Measurements from ENCODE around the gene ADAMTS6. TPM values are rescaled to one million over a fixed set of nuclear protein-coding genes. Genes with fewer than 3 reads are reported as not detected.

The ADAMTS6 gene
- total and polyA plus RNA-seq, 3 experiments from 2014 or later, result 0.23 to 1.2 (median 0.93) TPM

DNA sequence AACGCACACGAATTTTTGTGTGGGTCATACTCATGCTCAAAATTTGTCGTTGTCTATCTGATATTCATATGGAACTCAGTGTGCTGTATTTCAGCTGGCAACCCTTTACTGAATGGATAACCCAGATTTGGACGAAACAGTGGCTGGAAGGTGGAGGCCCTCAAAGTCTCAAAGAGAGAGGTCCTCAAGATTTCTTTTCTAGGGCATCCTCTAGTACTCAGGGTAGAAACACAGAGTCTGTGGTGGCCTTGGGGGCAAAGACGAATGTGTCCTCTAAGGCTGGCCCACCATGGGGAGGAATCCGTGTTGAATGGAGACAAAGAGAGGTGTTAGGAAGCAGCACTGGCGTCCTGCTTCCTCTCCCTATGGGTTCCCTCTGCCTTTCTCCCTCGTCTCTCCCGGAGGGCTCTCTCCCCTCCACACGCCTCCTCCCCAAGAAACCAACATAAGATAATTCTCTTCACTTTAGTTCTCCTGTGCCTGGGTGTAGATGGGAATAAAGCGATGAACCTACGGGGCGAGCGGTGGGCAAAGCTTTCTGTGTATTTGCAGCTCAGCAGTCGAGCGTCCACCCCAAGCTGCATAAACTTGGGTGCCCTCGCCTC, 379.2 kb downstream of the ADAMTS6 start:
- no peaks in the 10 kb centered on the region for H3K36me3 ChIP-seq (ENCODE audit: insufficient read depth, low read length)
- Mint-ChIP-seq H3K27me3 (no peaks in the 10 kb centered on the region), H3K36me3 (peaks cover 0 to 2% (median 1%) of the 10 kb centered on the region in 3 donors), H3K4me3 (peak overlapping the region; percentile 84 to 95 (median 86)), H3K9me3 (no peaks in the 10 kb centered on the region), H3K27ac (peak overlapping the region; percentile 51 to 94 (median 93)), H3K4me1 (peaks cover 30 to 33% (median 32%) of the 10 kb centered on the region in 3 donors)
- ChIA-PET CTCF (interaction anchor here (1.1 to 5.9 kb wide), 7 partner anchors 9 to 381 kb away, joined by 3 to 38 read pairs (median 4); partner anchors contain the start of gene ADAMTS6), POLR2A (interaction anchor here (1.2 to 1.9 kb wide), 4 partner anchors 67 to 460 kb away, joined by 7 to 14 read pairs (median 8); partner anchors contain the start of genes ADAMTS6, CENPK, CWC27 and PPWD1)
- no peaks in the 10 kb centered on the region for H3K9me3 ChIP-seq (ENCODE audit: low read length)
- peaks cover 22% of the 10 kb centered on the region for H3K4me1 ChIP-seq (ENCODE audit: insufficient read depth, low read length)
- H3K27ac ChIP-seq (ENCODE audit: low read depth, low read length), result no peak overlapping the region
- H3K4me3 ChIP-seq (ENCODE audit: low read length), result peak overlapping the region; percentile 50
- no peaks in the 10 kb centered on the region for H3K27me3 ChIP-seq (ENCODE audit: insufficient read depth, low read length, poor library complexity, severe bottlenecking)
- DNase-seq, result peak in 1 of 5 donors; percentile 6

- Histone ChIP-seq H3K9me3 (ENCODE audit: low read length) (no peaks in the 10 kb centered on the region), H3K4me1 (ENCODE audit: insufficient read depth, low read length) (peaks cover 22% of the 10 kb centered on the region), H3K36me3 (ENCODE audit: insufficient read depth, low read length) (no peaks in the 10 kb centered on the region), H3K27ac (ENCODE audit: low read depth, low read length) (no peak overlapping the region), H3K4me3 (ENCODE audit: low read length) (no peak overlapping the region), H3K27me3 (ENCODE audit: insufficient read depth, low read length, poor library complexity, severe bottlenecking) (no peaks in the 10 kb centered on the region)
- no peaks in the 10 kb centered on the region for H3K27me3 Mint-ChIP-seq
- CTCF ChIA-PET, result interaction anchor here (1.3 to 5.9 kb wide), 2 partner anchors 8 to 382 kb away, joined by 3 to 38 read pairs; partner anchors contain the start of gene ADAMTS6
- peaks cover 30 to 33% (median 32%) of the 10 kb centered on the region in 3 donors for H3K4me1 Mint-ChIP-seq
- POLR2A ChIA-PET, result no interaction called here
- no peaks in the 10 kb centered on the region for H3K9me3 Mint-ChIP-seq
- no peak for DNase-seq
- peak overlapping the region in 7 of 8 donors; percentile 51 to 94 (median 93) for H3K27ac Mint-ChIP-seq
- H3K4me3 Mint-ChIP-seq, result peak overlapping the region in 6 of 7 donors; percentile 84 to 95 (median 86)
- H3K36me3 Mint-ChIP-seq, result peaks cover 0 to 3% (median 2%) of the 10 kb centered on the region in 3 donors
Measured at GRCh38 chr5:65101632-65102100, 380.1 kb downstream of the ADAMTS6 start.

- peaks cover 0 to 3% (median 2%) of the 10 kb centered on the region in 3 donors for H3K36me3 Mint-ChIP-seq
- Histone ChIP-seq H3K9me3 (ENCODE audit: low read length) (no peaks in the 10 kb centered on the region), H3K36me3 (ENCODE audit: insufficient read depth, low read length) (no peaks in the 10 kb centered on the region), H3K4me1 (ENCODE audit: insufficient read depth, low read length) (peaks cover 22% of the 10 kb centered on the region), H3K27me3 (ENCODE audit: insufficient read depth, low read length, poor library complexity, severe bottlenecking) (no peaks in the 10 kb centered on the region), H3K27ac (ENCODE audit: low read depth, low read length) (no peak overlapping the region), H3K4me3 (ENCODE audit: low read length) (no peak overlapping the region)
- POLR2A ChIA-PET, result no interaction called here
- H3K4me1 Mint-ChIP-seq, result peaks cover 29 to 33% (median 30%) of the 10 kb centered on the region in 3 donors
- CTCF ChIA-PET, result interaction anchor here (5.9 kb wide), 1 partner anchor 383 kb away, joined by 38 read pairs; the partner anchor contains the start of gene ADAMTS6
- H3K4me3 Mint-ChIP-seq, result peak overlapping the region in 4 of 7 donors; percentile 60 to 87 (median 80)
- H3K27me3 Mint-ChIP-seq, result no peaks in the 10 kb centered on the region
- H3K9me3 Mint-ChIP-seq, result no peaks in the 10 kb centered on the region
- H3K27ac Mint-ChIP-seq, result peak overlapping the region in 7 of 8 donors; percentile 51 to 93 (median 70)
- DNase-seq, result peak in 1 of 5 donors; percentile 28
Measured at GRCh38 chr5:65100911-65101631, 380.6 kb downstream of the ADAMTS6 start.

Other genes starting within 250 kb of the ADAMTS6 start
- 10 to 100 TPM; 65.4 to 67.6 TPM for gene CENPK, start 81.2 kb upstream of the ADAMTS6 start, total RNA-seq
- gene CENPK, start 81.2 kb upstream of the ADAMTS6 start, polyA plus RNA-seq, result 27.3 TPM
- 10 to 100 TPM; 46.4 to 50.5 TPM for gene PPWD1, start 81.4 kb upstream of the ADAMTS6 start, total RNA-seq
- 34.8 TPM for gene PPWD1, start 81.4 kb upstream of the ADAMTS6 start, polyA plus RNA-seq
- gene TRIM23, start 142.4 kb upstream of the ADAMTS6 start, total RNA-seq, result 1 to 10 TPM; 7.8 to 9.8 TPM
- gene TRIM23, start 142.4 kb upstream of the ADAMTS6 start, polyA plus RNA-seq, result 12.8 TPM
- gene SHLD3, start 143.1 kb upstream of the ADAMTS6 start, total RNA-seq, result 1 to 10 TPM; 8.2 to 8.5 TPM
- gene SHLD3, start 143.1 kb upstream of the ADAMTS6 start, polyA plus RNA-seq, result 4.2 TPM
- 10 to 100 TPM; 24.1 to 25.2 TPM for gene TRAPPC13, start 143.1 kb upstream of the ADAMTS6 start, total RNA-seq
- gene TRAPPC13, start 143.1 kb upstream of the ADAMTS6 start, polyA plus RNA-seq, result 15.7 TPM
- gene SGTB, start 240.2 kb upstream of the ADAMTS6 start, total RNA-seq, result 10 to 100 TPM; 12.2 to 14.9 TPM
- 16.3 TPM for gene SGTB, start 240.2 kb upstream of the ADAMTS6 start, polyA plus RNA-seq
- gene NLN, start 240.3 kb upstream of the ADAMTS6 start, total RNA-seq, result 10 to 100 TPM; 27.9 to 30.4 TPM
- 2.7 TPM for gene NLN, start 240.3 kb upstream of the ADAMTS6 start, polyA plus RNA-seq

Measured in CD8-positive, alpha-beta memory T cell (primary cell).